Endothelial cell of umbilical vein (primary cell): ENCODE results near the gene ACTR10. TPM values are rescaled to one million over a fixed set of nuclear protein-coding genes. Genes with fewer than 3 reads are reported as not detected.

Experiments used
- BruUV-seq: library from RNA; stranded (reverse); fragments of 400-500 nt; replicated peaks from 2 replicates; lab custom pipeline; 2021; lab: Mats Ljungman, UMichigan
- CTCF ChIA-PET: fragments of 300-600, 350-600 bp; sonication (Branson Sonifier 250); formaldehyde crosslinking; loops from one replicate; lab custom pipeline; 2021; ENCODE audit warnings: antibody characterized with exemption, inconsistent platforms; lab: Charles Lee
- POLR2A ChIA-PET: fragments of 300-600, 350-600 bp; sonication (Branson Sonifier 250); formaldehyde crosslinking; loops from one replicate; lab custom pipeline; 2021; ENCODE audit warnings: antibody characterized with exemption, inconsistent platforms; lab: Charles Lee
- DNase-seq: peaks from one replicate; pipeline ENCODE4 v3.0.0-alpha.2; 2011; ENCODE audit warnings: low read depth, low spot score
- FAIRE-seq: peaks from 2 replicates; lab custom pipeline; 2011; peaks lifted over from hg19 to GRCh38; lab: Jason Lieb, UNC
- H2AFZ ChIP-seq: 2 replicates; pipeline ENCODE4 v1.6.0; 2012; ENCODE audit warnings: low read depth, low read length, control low read depth, inconsistent platforms
- H3K27ac ChIP-seq: 2 replicates; pipeline ENCODE4 v1.5.1; 2011; ENCODE audit warnings: low read depth, mild to moderate bottlenecking, control low read depth, low read length, moderate library complexity; ENCODE audit not compliant: insufficient read depth
- H3K27me3 ChIP-seq, 2 experiments: 2 replicates each; pipeline versions ENCODE4 v1.6.0 to v1.6.1; 2011; ENCODE audit warnings: low read length in 2 of 2, mixed read lengths in 1 of 2; ENCODE audit not compliant: control insufficient read depth in 2 of 2, insufficient read depth in 2 of 2
- H3K36me3 ChIP-seq, 2 experiments: 2 replicates in 1 of 2; 3 replicates in 1 of 2; pipeline ENCODE4 v1.5.1; 2011; ENCODE audit warnings: low read length in 2 of 2, mild to moderate bottlenecking in 1 of 2, moderate library complexity in 1 of 2; ENCODE audit not compliant: control insufficient read depth in 2 of 2, insufficient read depth in 2 of 2; ENCODE audit errors: extremely low read depth in 1 of 2
- H3K4me1 ChIP-seq: 3 replicates; pipeline ENCODE4 v1.5.1; 2011; ENCODE audit warnings: mild to moderate bottlenecking, low read length; ENCODE audit not compliant: control insufficient read depth, insufficient read depth; ENCODE audit errors: extremely low read depth
- H3K4me2 ChIP-seq: 2 replicates; pipeline ENCODE4 v1.6.1; 2011; ENCODE audit warnings: low read length, control low read depth, mixed read lengths; ENCODE audit not compliant: insufficient read depth
- H3K4me3 ChIP-seq, 3 experiments: fragments of 200-600 bp in 1 of 3; sonication (generic), shearing (Covaris generic) in 1 of 3; replicated peaks in 1 of 3; 2 replicates each; pipeline ENCODE4 v1.5.1; 2011 to 2016; ENCODE audit warnings: control low read depth in 3 of 3, low read length in 3 of 3, mild to moderate bottlenecking in 2 of 3, inconsistent platforms in 1 of 3, low read depth in 1 of 3, moderate library complexity in 1 of 3; ENCODE audit not compliant: insufficient read depth in 1 of 3
- H3K79me2 ChIP-seq: 2 replicates; pipeline ENCODE4 v1.6.0; 2012; ENCODE audit warnings: low read length, inconsistent platforms; ENCODE audit not compliant: control insufficient read depth, insufficient read depth
- H3K9ac ChIP-seq: replicated peaks from 2 replicates; pipeline ENCODE3; 2011; ENCODE audit warnings: low read length, control low read depth; ENCODE audit not compliant: insufficient read depth; ENCODE audit errors: extremely low read depth
- H3K9me1 ChIP-seq: replicated peaks from 3 replicates; pipeline ENCODE4 v1.6.0; 2011; ENCODE audit warnings: mild to moderate bottlenecking, low read length; ENCODE audit not compliant: control insufficient read depth, insufficient read depth; ENCODE audit errors: extremely low read depth
- H3K9me3 ChIP-seq: replicated peaks from 2 replicates; pipeline ENCODE4 v1.5.1; 2012; ENCODE audit warnings: low read length, inconsistent platforms; ENCODE audit not compliant: control insufficient read depth, insufficient read depth
- H4K20me1 ChIP-seq: replicated peaks from 2 replicates; pipeline ENCODE3; 2011; ENCODE audit warnings: mild to moderate bottlenecking, low read length; ENCODE audit not compliant: control insufficient read depth, insufficient read depth; ENCODE audit errors: extremely low read depth
- GATA2 ChIP-seq: IDR thresholded peaks from 2 replicates; pipeline ENCODE4 v1.7.0; 2011; ENCODE audit warnings: low read depth, mild to moderate bottlenecking, moderate library complexity, mixed read lengths, low read length; ENCODE audit not compliant: insufficient read length, insufficient read depth
- dilution Hi-C: fragments of 300-500 bp; cut with MboI; formaldehyde crosslinking; loops from one replicate; pipeline ENCODE4 v1.15.0; 2019; ENCODE audit warnings: low sequenced_read_pairs; ENCODE audit not compliant: extremely low pct_ligation_motif_present
- intact Hi-C: fragments of 100-400 bp; cut with micrococcal nuclease; formaldehyde crosslinking; loops from one replicate; pipeline ENCODE4 v1.10.0; 2022
- polyA plus RNA-seq, 4 experiments: library from polyadenylated mRNA; depleted of rRNA in 3 of 4; stranded (reverse) in 3 of 4; unstranded in 1 of 4; fragments of >200 nt; gene quantifications; 2 replicates each; pipeline versions ENCODE4 v1.2.1 to v1.2.3, GENCODE V29; 2011 to 2012; ENCODE audit warnings: missing spikeins in 1 of 4
- total RNA-seq: library from RNA; stranded (reverse); gene quantifications from 2 replicates; pipeline ENCODE4 v1.2.3, GENCODE V29; 2021
- TF ChIP-seq, protein P1 (sequence below): IDR thresholded peaks from 2 replicates; pipeline ENCODE4 v1.6.1; 2011; ENCODE audit not compliant: insufficient read depth, insufficient read length

The ACTR10 gene
- total and polyA plus RNA-seq, 2 donors (not counting 3 experiments of a cell fraction or from before 2014, with no cell fraction given), result 28.6 to 67.3 TPM

DNA sequence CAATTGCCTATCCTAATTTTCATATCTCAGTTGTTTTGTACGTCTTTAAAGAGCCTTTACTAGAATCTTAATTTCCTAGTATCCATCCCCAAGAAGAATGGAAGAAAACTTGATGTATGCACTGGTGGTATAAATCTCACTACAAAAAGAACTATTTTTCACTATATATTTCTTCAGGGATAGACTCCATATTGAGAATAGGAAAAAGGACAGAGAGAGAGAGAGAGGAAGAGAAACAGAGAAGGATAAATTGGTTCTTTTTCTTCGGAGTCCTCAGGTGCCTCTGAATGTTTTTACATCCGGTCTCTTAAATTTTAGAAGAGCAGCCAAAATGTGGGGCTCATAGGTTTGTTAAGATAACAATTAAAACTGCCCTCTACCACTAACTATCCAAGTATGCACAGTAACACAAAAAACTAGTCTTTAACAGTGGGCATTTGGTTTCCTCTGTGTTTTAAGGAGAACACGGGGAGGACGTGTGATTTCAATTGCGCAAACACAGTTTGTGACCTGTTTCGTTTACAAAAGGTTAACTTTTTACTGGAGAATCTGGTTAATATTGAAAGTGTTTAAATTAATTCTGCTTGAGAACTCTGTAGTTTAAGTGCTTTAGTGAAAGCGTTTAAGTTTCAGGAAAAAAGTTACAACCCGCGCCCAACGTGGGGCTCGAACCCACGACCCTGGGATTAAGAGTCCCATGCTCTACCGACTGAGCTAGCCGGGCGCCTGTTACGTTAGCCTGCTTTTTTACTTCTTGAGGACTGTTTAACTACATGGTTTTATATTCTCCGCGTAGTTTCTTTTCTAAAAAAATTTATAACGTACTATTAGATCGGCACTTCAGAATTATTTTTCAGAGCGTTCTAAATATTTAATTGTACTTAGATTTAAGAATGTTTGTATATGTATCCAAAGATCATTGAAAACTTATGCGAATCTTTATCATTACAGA is 39.6 kb downstream of the ACTR10 start:
- no peaks in the 10 kb centered on the region for H3K79me2 ChIP-seq
- H3K27ac ChIP-seq, result peak overlapping the region; percentile 52
- intact Hi-C loops (loop anchor here (1.0 to 5.0 kb wide), 2 partner anchors 39 to 972 kb away; partner anchors contain the start of genes ACTR10, AP5M1 and EXOC5), dilution Hi-C loops (no loop called here)
- no peaks in the 10 kb centered on the region for H3K27me3 ChIP-seq
- no peaks in the 10 kb centered on the region for H3K9me1 ChIP-seq
- peaks cover 10% of the 10 kb centered on the region for H3K4me1 ChIP-seq
- peak overlapping the region; percentile 89 for H3K9ac ChIP-seq
- POLR2A ChIA-PET, result no interaction called here
- H3K4me2 ChIP-seq, result peak overlapping the region; percentile 97
- no peaks in the 10 kb centered on the region for H3K9me3 ChIP-seq
- CTCF ChIA-PET, result no interaction called here
- H3K36me3 ChIP-seq, result peaks cover 0 to under 1% of the 10 kb centered on the region in 2 experiments
- peak overlapping the region; percentile 38 to 100 (median 95) for H3K4me3 ChIP-seq
- FAIRE-seq (peak; percentile 33), DNase-seq (peak; percentile 81)
- H4K20me1 ChIP-seq, result no peaks in the 10 kb centered on the region
- BruUV-seq, result no TSS peak
- peak overlapping the region; percentile 95 for H2AFZ ChIP-seq
- TF ChIP-seq GATA2, result peak; percentile 39
- TF ChIP-seq, protein P1, sequence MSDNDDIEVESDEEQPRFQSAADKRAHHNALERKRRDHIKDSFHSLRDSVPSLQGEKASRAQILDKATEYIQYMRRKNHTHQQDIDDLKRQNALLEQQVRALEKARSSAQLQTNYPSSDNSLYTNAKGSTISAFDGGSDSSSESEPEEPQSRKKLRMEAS, result no peak
